ENCODE measurements around the gene CPXCR1.
"Not testable (repeated sequence)": the region's sequence is repeated elsewhere in the genome, so short reads cannot be mapped to it uniquely, and the experiment has no call there.

The CPXCR1 gene

GRCh38 chrX:88746925-88747324, at the start of gene CPXCR1:
Gene CPXCR1 (plus strand): TSS chrX:88747225. CDS start chrX:88753415, 6,190 bp downstream.
- DNase-seq (ENCODE audit: low read depth in 3 of 3): no peak

GRCh38 chrX:88735835-88736234, 11.2 kb upstream of the CPXCR1 start:
- DNase-seq (ENCODE audit: low read depth in 3 of 3): no peak

GRCh38 chrX:88746215-88746614, 810 bp upstream of the CPXCR1 start:
- not testable (repeated sequence) for DNase-seq (ENCODE audit: low read depth in 3 of 3)

GRCh38 chrX:88752339-88752738, 5.3 kb downstream of the CPXCR1 start:
- not testable (repeated sequence) for DNase-seq (ENCODE audit: low read depth in 3 of 3)

GRCh38 chrX:88789825-88790224, 42.8 kb downstream of the CPXCR1 start:
- DNase-seq (ENCODE audit: low read depth in 3 of 3): no peak

Data from stimulated activated CD4-positive, alpha-beta T cell treated with anti-CD3 and anti-CD28 coated beads, TNF-alpha, amount 100 ng/mL, for 24 hours (primary cell).